Osteocyte (in vitro differentiated cells): ENCODE results near the gene BAX. TPM values are rescaled to one million over a fixed set of nuclear protein-coding genes. Genes with fewer than 3 reads are reported as not detected.

Experiments used
- DNase-seq: peaks from one replicate; pipeline ENCODE4 v3.0.0; 2021; ENCODE audit warnings: mixed read lengths; ENCODE audit not compliant: unreplicated experiment; ENCODE audit errors: extremely low spot score
- H3K27ac Mint-ChIP-seq: one replicate; pipeline ENCODE4 v1.8.0; 2021; ENCODE audit warnings: mild to moderate bottlenecking, mixed read lengths; ENCODE audit not compliant: unreplicated experiment
- H3K27me3 Mint-ChIP-seq: one replicate; pipeline ENCODE4 v1.8.0; 2021; ENCODE audit warnings: mixed read lengths; ENCODE audit not compliant: unreplicated experiment
- H3K36me3 Mint-ChIP-seq: one replicate; pipeline ENCODE4 v1.8.0; 2021; ENCODE audit warnings: mixed read lengths; ENCODE audit not compliant: unreplicated experiment
- H3K4me1 Mint-ChIP-seq: one replicate; pipeline ENCODE4 v1.8.0; 2021; ENCODE audit warnings: mixed read lengths; ENCODE audit not compliant: unreplicated experiment
- H3K4me3 Mint-ChIP-seq: one replicate; pipeline ENCODE4 v1.8.0; 2021; ENCODE audit warnings: mild to moderate bottlenecking, moderate library complexity, mixed read lengths; ENCODE audit not compliant: unreplicated experiment
- H3K9me3 Mint-ChIP-seq: one replicate; pipeline ENCODE4 v1.8.0; 2021; ENCODE audit warnings: mixed read lengths; ENCODE audit not compliant: unreplicated experiment
- total RNA-seq: library from RNA; stranded (reverse); gene quantifications from 2 replicates; pipeline ENCODE4 v1.2.1, GENCODE V29; 2021
- TF ChIP-seq, protein P1 (sequence below): fragments of 200-600 bp; sonication (generic); IDR thresholded peaks from 2 replicates; pipeline ENCODE4 v1.5.0; 2021; ENCODE audit warnings: antibody characterized with exemption, mild to moderate bottlenecking, moderate library complexity

BAX gene
- total RNA-seq, 1 donor from 2014 or later: 154 TPM

DNA sequence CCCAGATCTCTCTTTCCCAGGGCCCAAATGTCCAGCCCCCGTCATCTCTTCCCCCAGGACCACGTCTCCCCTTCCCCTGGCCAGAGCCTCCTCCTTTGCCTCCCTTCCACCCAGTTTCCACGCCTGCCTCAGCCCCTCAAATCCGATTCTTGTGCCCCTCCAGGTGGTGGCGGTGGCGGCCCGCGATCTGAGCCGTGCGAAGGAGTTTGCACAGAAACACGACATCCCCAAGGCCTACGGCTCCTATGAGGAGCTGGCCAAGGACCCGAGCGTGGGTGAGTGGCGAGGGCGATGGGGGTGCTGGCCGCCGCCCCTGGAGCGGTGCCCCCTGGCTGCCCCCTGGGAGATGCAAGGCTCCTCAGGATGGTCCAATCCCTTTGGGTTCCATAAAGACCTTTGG is 19.8 kb upstream of the BAX start:
- Mint-ChIP-seq H3K9me3 (no peaks in the 10 kb centered on the region), H3K36me3 (no peaks in the 10 kb centered on the region), H3K4me1 (peaks cover 16% of the 10 kb centered on the region), H3K27ac (no peak overlapping the region), H3K27me3 (peaks cover 6% of the 10 kb centered on the region), H3K4me3 (no peak overlapping the region)
- no peak for DNase-seq
- TF ChIP-seq, protein P1, sequence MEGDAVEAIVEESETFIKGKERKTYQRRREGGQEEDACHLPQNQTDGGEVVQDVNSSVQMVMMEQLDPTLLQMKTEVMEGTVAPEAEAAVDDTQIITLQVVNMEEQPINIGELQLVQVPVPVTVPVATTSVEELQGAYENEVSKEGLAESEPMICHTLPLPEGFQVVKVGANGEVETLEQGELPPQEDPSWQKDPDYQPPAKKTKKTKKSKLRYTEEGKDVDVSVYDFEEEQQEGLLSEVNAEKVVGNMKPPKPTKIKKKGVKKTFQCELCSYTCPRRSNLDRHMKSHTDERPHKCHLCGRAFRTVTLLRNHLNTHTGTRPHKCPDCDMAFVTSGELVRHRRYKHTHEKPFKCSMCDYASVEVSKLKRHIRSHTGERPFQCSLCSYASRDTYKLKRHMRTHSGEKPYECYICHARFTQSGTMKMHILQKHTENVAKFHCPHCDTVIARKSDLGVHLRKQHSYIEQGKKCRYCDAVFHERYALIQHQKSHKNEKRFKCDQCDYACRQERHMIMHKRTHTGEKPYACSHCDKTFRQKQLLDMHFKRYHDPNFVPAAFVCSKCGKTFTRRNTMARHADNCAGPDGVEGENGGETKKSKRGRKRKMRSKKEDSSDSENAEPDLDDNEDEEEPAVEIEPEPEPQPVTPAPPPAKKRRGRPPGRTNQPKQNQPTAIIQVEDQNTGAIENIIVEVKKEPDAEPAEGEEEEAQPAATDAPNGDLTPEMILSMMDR: no peak

DNA sequence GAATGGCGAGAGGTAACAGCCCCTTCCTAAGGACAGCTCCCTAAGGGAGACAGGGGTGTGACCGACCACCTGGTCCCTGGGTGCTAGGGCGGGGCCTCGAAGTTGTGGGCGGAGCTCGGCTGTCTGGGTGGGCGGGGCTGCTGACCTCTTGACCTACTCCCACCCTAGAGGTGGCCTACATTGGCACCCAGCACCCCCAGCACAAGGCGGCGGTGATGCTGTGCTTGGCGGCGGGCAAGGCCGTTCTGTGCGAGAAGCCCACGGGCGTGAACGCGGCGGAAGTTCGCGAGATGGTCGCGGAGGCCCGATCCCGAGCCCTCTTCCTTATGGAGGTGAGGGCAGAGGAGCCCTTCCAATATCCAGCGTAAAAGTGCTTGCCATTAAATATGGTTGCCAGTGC is 18.8 kb upstream of the BAX start:
- H3K4me3 Mint-ChIP-seq: no peak overlapping the region
- H3K27ac Mint-ChIP-seq: no peak overlapping the region
- DNase-seq: no peak
- H3K27me3 Mint-ChIP-seq: peaks cover 6% of the 10 kb centered on the region
- H3K36me3 Mint-ChIP-seq: no peaks in the 10 kb centered on the region
- TF ChIP-seq, protein P1: no peak
- H3K9me3 Mint-ChIP-seq: no peaks in the 10 kb centered on the region
- H3K4me1 Mint-ChIP-seq: peaks cover 16% of the 10 kb centered on the region

DNA sequence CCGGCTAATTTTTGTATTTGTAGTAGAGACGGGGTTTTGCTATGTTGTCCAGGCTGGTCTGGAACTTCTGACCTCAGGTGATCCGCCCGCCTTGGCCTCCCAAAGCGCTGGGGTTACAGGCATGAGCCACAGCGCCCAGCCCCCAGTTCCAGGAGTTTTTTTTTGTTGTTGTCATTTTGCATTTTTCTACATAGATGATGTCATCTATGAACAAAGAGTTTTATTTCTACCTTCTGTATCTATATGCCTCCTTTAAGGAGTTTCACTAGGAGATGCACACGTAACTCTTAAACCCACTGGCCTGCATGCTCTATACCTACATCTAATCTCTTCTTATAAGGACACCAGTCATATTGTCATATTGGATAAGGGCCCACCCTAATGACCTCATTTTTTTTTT is 16.4 kb upstream of the BAX start:
- H3K27ac Mint-ChIP-seq: no peak overlapping the region
- DNase-seq: no peak
- H3K27me3 Mint-ChIP-seq: peaks cover 2% of the 10 kb centered on the region
- TF ChIP-seq, protein P1: no peak
- peaks cover 11% of the 10 kb centered on the region for H3K4me1 Mint-ChIP-seq
- no peak overlapping the region for H3K4me3 Mint-ChIP-seq
- no peaks in the 10 kb centered on the region for H3K9me3 Mint-ChIP-seq
- no peaks in the 10 kb centered on the region for H3K36me3 Mint-ChIP-seq

DNA sequence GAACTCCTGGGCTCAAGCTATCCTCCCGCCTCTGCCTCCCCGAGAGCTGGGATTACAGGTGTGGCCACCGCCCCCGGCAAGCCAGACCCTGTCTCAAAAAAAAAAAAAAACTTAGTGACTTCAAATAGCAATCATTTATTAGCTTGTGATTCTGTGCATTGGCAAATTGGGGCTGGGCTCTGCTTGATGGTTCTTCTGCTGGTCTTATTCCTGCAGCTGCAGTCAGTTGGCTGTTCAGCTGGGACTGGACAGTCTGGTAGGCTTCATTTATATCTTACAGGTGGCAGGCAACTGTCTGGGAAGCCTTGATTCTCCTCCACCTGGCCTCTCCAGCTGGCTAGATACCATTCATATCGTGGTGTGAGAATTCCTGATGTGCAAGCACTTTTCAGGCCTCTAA is 13.8 kb upstream of the BAX start:
- Mint-ChIP-seq H3K36me3 (no peaks in the 10 kb centered on the region), H3K4me1 (no peaks in the 10 kb centered on the region), H3K27me3 (no peaks in the 10 kb centered on the region), H3K27ac (no peak overlapping the region), H3K9me3 (no peaks in the 10 kb centered on the region), H3K4me3 (no peak overlapping the region)
- DNase-seq: no peak
- TF ChIP-seq, protein P1: no peak

DNA sequence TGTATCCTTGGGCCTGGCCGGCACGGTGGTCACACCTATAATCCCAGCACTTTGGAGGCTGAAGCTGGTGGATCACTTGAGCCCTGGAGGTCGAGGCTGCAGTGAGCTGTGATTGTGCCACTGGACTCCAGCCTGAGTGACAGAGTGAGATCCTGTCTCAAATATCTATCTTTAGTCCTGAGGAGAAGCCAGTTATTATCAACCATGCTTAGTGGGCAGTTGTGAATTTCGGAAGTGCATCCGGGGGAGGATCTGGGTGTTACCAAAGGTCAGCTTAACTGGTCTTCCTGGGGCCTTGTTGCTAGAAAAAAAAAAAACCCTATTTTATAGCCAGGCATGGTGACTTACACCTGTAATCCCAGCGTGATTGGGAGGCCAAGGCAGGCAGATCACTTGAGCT is 11.6 kb upstream of the BAX start:
- Mint-ChIP-seq H3K27me3 (no peaks in the 10 kb centered on the region), H3K4me1 (peaks cover 3% of the 10 kb centered on the region), H3K27ac (no peak overlapping the region), H3K4me3 (no peak overlapping the region), H3K9me3 (no peaks in the 10 kb centered on the region), H3K36me3 (no peaks in the 10 kb centered on the region)
- DNase-seq: no peak
- TF ChIP-seq, protein P1: no peak
